SK-N-SH treated with all-trans-retinoic acid at 6 μM for 48 hours (cell line): ENCODE results near the gene ZSCAN9.

Experiments used
- ATAC-seq: fragments of 200-7000 bp; cut with Tn5 transposase; 3 replicates; pipeline ENCODE4 v1.9.1; 2020; ENCODE audit warnings: mild to moderate bottlenecking, moderate library complexity
- ARNTL ChIP-seq: fragments of 450-650 bp; formaldehyde crosslinking; IDR thresholded peaks from 2 replicates; pipeline ENCODE4 v1.5.0; 2020; ENCODE audit warnings: low read depth, mild to moderate bottlenecking, moderate library complexity, borderline replicate concordance
- BACH2 ChIP-seq: fragments of 250-450 bp; sonication (Bioruptor Pico); IDR thresholded peaks from 2 replicates; pipeline ENCODE4 v1.9.0; 2021; ENCODE audit warnings: mild to moderate bottlenecking, borderline replicate concordance
- CREB5 ChIP-seq: fragments of 250-450 bp; sonication (Bioruptor Pico); IDR thresholded peaks from 2 replicates; pipeline ENCODE4 v1.5.1; 2020; ENCODE audit warnings: low read depth, mild to moderate bottlenecking, moderate library complexity
- CSDC2 ChIP-seq: fragments of 250-450 bp; sonication (Bioruptor Pico); IDR thresholded peaks from 2 replicates; pipeline ENCODE4 v1.5.0; 2020; ENCODE audit warnings: mild to moderate bottlenecking, moderate library complexity
- GLIS3 ChIP-seq: fragments of 250-450 bp; sonication (Bioruptor Pico); IDR thresholded peaks from 2 replicates; pipeline ENCODE4 v1.5.0; 2020; ENCODE audit warnings: mild to moderate bottlenecking, moderate library complexity
- OSR1 ChIP-seq: fragments of 250-450 bp; sonication (Bioruptor Pico); IDR thresholded peaks from 2 replicates; pipeline ENCODE4 v1.8.0; 2022; ENCODE audit warnings: moderate library complexity, mild to moderate bottlenecking, inconsistent platforms
- POU6F1 ChIP-seq: fragments of 250-450 bp; sonication (Bioruptor Pico); IDR thresholded peaks from 2 replicates; pipeline ENCODE4 v1.8.0; 2021; ENCODE audit warnings: low read depth, mild to moderate bottlenecking, moderate library complexity, borderline replicate concordance
- PPARA ChIP-seq: fragments of 250-450 bp; sonication (Bioruptor Pico); IDR thresholded peaks from 2 replicates; pipeline ENCODE4 v1.5.0; 2020; ENCODE audit warnings: mild to moderate bottlenecking, borderline replicate concordance
- RARB ChIP-seq: fragments of 250-450 bp; sonication (Bioruptor Pico); IDR thresholded peaks from 2 replicates; pipeline ENCODE4 v1.8.0; 2021; ENCODE audit warnings: mild to moderate bottlenecking, moderate library complexity
- TCF4 ChIP-seq: fragments of 250-450 bp; sonication (Bioruptor Pico); IDR thresholded peaks from 2 replicates; pipeline ENCODE4 v1.8.0; 2021; ENCODE audit warnings: mild to moderate bottlenecking, moderate library complexity, borderline replicate concordance
- TOX ChIP-seq: fragments of 250-450 bp; sonication (Bioruptor Pico); IDR thresholded peaks from 2 replicates; pipeline ENCODE4 v1.8.0; 2021; ENCODE audit warnings: mild to moderate bottlenecking, moderate library complexity, borderline replicate concordance
- ZC3H10 ChIP-seq: fragments of 250-450 bp; sonication (Bioruptor Pico); IDR thresholded peaks from 2 replicates; pipeline ENCODE4 v1.5.1; 2021; ENCODE audit warnings: mild to moderate bottlenecking, moderate library complexity
- ZFP3 ChIP-seq: fragments of 250-450 bp; sonication (Bioruptor Pico); IDR thresholded peaks from 2 replicates; pipeline ENCODE4 v1.5.0; 2020; ENCODE audit warnings: mild to moderate bottlenecking, moderate library complexity
- ZFP30 ChIP-seq: fragments of 450-650 bp; formaldehyde crosslinking; IDR thresholded peaks from 2 replicates; pipeline ENCODE4 v1.5.0; 2022; ENCODE audit warnings: mild to moderate bottlenecking, moderate library complexity
- ZNF565 ChIP-seq: fragments of 450-650 bp; formaldehyde crosslinking; conservative IDR thresholded peaks from 2 replicates; pipeline ENCODE4 v1.5.0; 2020; ENCODE audit warnings: low read depth, mild to moderate bottlenecking, moderate library complexity
- ZNF70 ChIP-seq: fragments of 450-650 bp; formaldehyde crosslinking; IDR thresholded peaks from 2 replicates; pipeline ENCODE4 v1.5.0; 2020; ENCODE audit warnings: mild to moderate bottlenecking, moderate library complexity
- ZNF8 ChIP-seq: fragments of 450-650 bp; formaldehyde crosslinking; IDR thresholded peaks from 2 replicates; pipeline ENCODE4 v1.5.0; 2020; ENCODE audit warnings: mild to moderate bottlenecking, moderate library complexity
- TF ChIP-seq, protein P1 (sequence below): fragments of 250-450 bp; sonication (Bioruptor Pico); IDR thresholded peaks from 2 replicates; pipeline ENCODE4 v1.5.1; 2021; ENCODE audit warnings: mild to moderate bottlenecking, moderate library complexity
- TF ChIP-seq, protein P2 (sequence below): fragments of 250-450 bp; sonication (Bioruptor Pico); IDR thresholded peaks from 2 replicates; pipeline ENCODE4 v1.8.0; 2020; ENCODE audit warnings: mild to moderate bottlenecking, moderate library complexity, borderline replicate concordance

ZSCAN9 gene

DNA sequence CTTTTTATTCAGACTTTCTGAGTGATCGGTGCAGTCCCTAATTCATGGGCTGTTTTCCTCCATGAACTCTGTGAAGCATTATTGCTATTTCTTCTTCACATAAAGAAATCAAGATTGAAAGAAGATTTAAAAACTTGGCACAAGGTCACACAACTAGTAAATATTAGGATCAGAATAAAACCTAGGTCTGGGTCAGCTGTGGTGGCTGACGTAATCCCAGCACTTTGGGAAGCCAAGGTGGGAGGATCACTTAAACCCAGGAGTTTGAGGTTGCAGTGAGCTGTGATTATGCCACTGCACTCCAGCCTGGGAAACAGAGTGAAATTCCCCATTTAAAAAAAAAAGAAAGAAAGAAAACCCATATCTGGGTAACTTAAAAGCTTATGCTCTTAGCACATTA, 1.4 kb downstream of the ZSCAN9 start:
- ATAC-seq = no peak
- TF ChIP-seq TOX (no peak), OSR1 (CRISPR knock-in tag) (no peak), BACH2 (no peak), POU6F1 (CRISPR knock-in tag) (no peak), ZFP30 (CRISPR knock-in tag) (no peak), CSDC2 (no peak), PPARA (CRISPR knock-in tag) (no peak), RARB (CRISPR knock-in tag) (no peak)
- TF ChIP-seq, protein P1, sequence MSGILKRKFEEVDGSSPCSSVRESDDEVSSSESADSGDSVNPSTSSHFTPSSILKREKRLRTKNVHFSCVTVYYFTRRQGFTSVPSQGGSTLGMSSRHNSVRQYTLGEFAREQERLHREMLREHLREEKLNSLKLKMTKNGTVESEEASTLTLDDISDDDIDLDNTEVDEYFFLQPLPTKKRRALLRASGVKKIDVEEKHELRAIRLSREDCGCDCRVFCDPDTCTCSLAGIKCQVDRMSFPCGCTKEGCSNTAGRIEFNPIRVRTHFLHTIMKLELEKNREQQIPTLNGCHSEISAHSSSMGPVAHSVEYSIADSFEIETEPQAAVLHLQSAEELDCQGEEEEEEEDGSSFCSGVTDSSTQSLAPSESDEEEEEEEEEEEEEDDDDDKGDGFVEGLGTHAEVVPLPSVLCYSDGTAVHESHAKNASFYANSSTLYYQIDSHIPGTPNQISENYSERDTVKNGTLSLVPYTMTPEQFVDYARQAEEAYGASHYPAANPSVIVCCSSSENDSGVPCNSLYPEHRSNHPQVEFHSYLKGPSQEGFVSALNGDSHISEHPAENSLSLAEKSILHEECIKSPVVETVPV (CRISPR knock-in tag) = no peak
- TF ChIP-seq, protein P2, sequence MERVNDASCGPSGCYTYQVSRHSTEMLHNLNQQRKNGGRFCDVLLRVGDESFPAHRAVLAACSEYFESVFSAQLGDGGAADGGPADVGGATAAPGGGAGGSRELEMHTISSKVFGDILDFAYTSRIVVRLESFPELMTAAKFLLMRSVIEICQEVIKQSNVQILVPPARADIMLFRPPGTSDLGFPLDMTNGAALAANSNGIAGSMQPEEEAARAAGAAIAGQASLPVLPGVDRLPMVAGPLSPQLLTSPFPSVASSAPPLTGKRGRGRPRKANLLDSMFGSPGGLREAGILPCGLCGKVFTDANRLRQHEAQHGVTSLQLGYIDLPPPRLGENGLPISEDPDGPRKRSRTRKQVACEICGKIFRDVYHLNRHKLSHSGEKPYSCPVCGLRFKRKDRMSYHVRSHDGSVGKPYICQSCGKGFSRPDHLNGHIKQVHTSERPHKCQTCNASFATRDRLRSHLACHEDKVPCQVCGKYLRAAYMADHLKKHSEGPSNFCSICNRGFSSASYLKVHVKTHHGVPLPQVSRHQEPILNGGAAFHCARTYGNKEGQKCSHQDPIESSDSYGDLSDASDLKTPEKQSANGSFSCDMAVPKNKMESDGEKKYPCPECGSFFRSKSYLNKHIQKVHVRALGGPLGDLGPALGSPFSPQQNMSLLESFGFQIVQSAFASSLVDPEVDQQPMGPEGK = no peak

GRCh38 chr6:28232785-28233184, 7.7 kb downstream of the ZSCAN9 start:
- ATAC-seq = no peak

GRCh38 chr6:28235912-28236452, 10.9 kb downstream of the ZSCAN9 start:
- TF ChIP-seq ARNTL (CRISPR knock-in tag) (no peak), CSDC2 (no peak), TCF4 (no peak)
- TF ChIP-seq, protein P2 = no peak
- no peak for ATAC-seq

More at GRCh38 chr6:28232785-28233184, 7.7 kb downstream of the ZSCAN9 start:
- no peak for TF ChIP-seq RARB (CRISPR knock-in tag)

GRCh38 chr6:28239636-28240035, 14.6 kb downstream of the ZSCAN9 start:
- ATAC-seq = no peak
- TF ChIP-seq TOX = no peak
- no peak for TF ChIP-seq TCF4
- no peak for TF ChIP-seq ZNF8 (CRISPR knock-in tag)
- TF ChIP-seq ZC3H10 (CRISPR knock-in tag) = no peak

DNA sequence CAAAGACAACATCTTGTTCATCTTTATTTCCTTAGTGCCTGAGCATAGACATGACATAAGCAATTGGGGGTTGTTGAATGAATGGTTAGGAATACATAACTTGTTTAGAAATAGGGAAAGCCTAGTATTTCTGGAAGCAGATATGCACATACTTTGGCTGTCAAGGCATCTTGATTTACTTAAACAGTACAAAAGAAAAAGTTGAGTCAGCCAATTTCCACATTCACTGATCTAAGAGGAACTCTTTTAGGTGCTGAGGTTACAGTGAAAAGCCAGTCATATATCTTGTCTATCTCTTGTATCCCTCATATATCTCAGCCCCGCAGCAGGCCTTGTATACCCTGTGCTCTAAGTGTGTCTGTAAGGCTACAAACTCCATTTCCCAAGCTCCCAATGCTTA, 15.4 kb downstream of the ZSCAN9 start:
- no peak for TF ChIP-seq ZNF70 (CRISPR knock-in tag)
- no peak for TF ChIP-seq TOX
- no peak for TF ChIP-seq GLIS3 (CRISPR knock-in tag)
- no peak for TF ChIP-seq CREB5
- TF ChIP-seq TCF4 = no peak
- no peak for TF ChIP-seq ZFP3
- no peak for TF ChIP-seq ZNF565 (CRISPR knock-in tag)
- TF ChIP-seq, protein P2 = no peak
- TF ChIP-seq POU6F1 (CRISPR knock-in tag) = no peak
- TF ChIP-seq, protein P1 (CRISPR knock-in tag) = no peak
- TF ChIP-seq, all 23 proteins: peak for 0
- no peak for ATAC-seq
